Measurements from ENCODE around the gene OR10C1.

GRCh38 chr6:29486577-29486976, 47.5 kb downstream of the OR10C1 start:
- TF ChIP-seq POLR2A (IDR thresholded peaks at IDR 0.05; ENCODE audit: low read depth, low read length), result no peak
- no peak for TF ChIP-seq POU2F2 (IDR thresholded peaks at IDR 0.05; ENCODE audit: low read depth, low read length)

All from GM12891 (cell line).